K562 (cell line): ENCODE measurements around the gene CS. TPM values are rescaled to one million over a fixed set of nuclear protein-coding genes. Genes with fewer than 3 reads are reported as not detected.

Source experiments
- ADNP ChIP-seq: fragments of 200-800 bp; sonication (Bioruptor generic); IDR thresholded peaks from 2 replicates; pipeline ENCODE4 v1.6.1; 2016; ENCODE audit warnings: missing genetic modification characterization, missing compliant biosample characterization
- BCOR ChIP-seq: fragments of 450-650 bp; IDR thresholded peaks from 2 replicates; pipeline ENCODE4 v1.6.1; 2016
- C11orf30 ChIP-seq: fragments of 450-650 bp; IDR thresholded peaks from 2 replicates; pipeline ENCODE4 v1.6.1; 2016; ENCODE audit warnings: low read depth, mild to moderate bottlenecking
- GATA2 ChIP-seq: sonication (generic); formaldehyde crosslinking; IDR thresholded peaks from 2 replicates; pipeline ENCODE4 v1.4.0; 2020; ENCODE audit warnings: mild to moderate bottlenecking, missing genetic modification reagents
- JUND ChIP-seq, 2 experiments: IDR thresholded peaks; 2 replicates in 1 of 2; 3 replicates in 1 of 2; pipeline ENCODE4 v1.6.1; 2011; ENCODE audit warnings: borderline replicate concordance in 2 of 2, low read depth in 2 of 2, low read length in 2 of 2, improper control_type of control experiment in 1 of 2, missing biosample characterization in 1 of 2, missing genetic modification characterization in 1 of 2, missing genetic modification reagents in 1 of 2
- KLF16 ChIP-seq: IDR thresholded peaks from 2 replicates; pipeline ENCODE4 v1.6.1; 2016; ENCODE audit warnings: antibody characterized with exemption
- PCBP2 ChIP-seq: fragments of 200-400 bp; formaldehyde crosslinking; IDR thresholded peaks from 2 replicates; pipeline ENCODE4 v1.6.1; 2018; ENCODE audit warnings: low read length, low read depth, mild to moderate bottlenecking, moderate library complexity; ENCODE audit not compliant: poor library complexity, severe bottlenecking
- POLR2AphosphoS2 ChIP-seq: IDR thresholded peaks from 2 replicates; pipeline ENCODE4 v1.6.1; 2012; ENCODE audit warnings: low read length, improper control_type of control experiment
- POLR2B ChIP-seq: fragments of 450-650 bp; IDR thresholded peaks from 2 replicates; pipeline ENCODE4 v1.6.1; 2018; ENCODE audit warnings: low read depth; ENCODE audit not compliant: partially characterized antibody
- POLR3G ChIP-seq: IDR thresholded peaks from 2 replicates; pipeline ENCODE4 v1.6.1; 2011; ENCODE audit not compliant: insufficient read length, insufficient replicate concordance; ENCODE audit errors: extremely low read depth
- SMAD3 ChIP-seq: fragments of 450-650 bp; formaldehyde crosslinking; conservative IDR thresholded peaks from 2 replicates; pipeline ENCODE4 v1.4.0; 2020; ENCODE audit warnings: mild to moderate bottlenecking
- TAL1 ChIP-seq: fragments of 450-650 bp; IDR thresholded peaks from 2 replicates; pipeline ENCODE4 v1.6.1; 2016; ENCODE audit warnings: mild to moderate bottlenecking
- TOE1 ChIP-seq, 2 experiments: fragments of 450-650 bp in 1 of 2; sonication (generic) in 1 of 2; formaldehyde crosslinking in 1 of 2; IDR thresholded peaks; 2 replicates each; pipeline versions ENCODE4 v1.7.1 to v1.8.0; 2016 to 2022; ENCODE audit warnings: borderline replicate concordance in 2 of 2, mild to moderate bottlenecking in 2 of 2, antibody characterized with exemption in 1 of 2, inconsistent platforms in 1 of 2, low read depth in 1 of 2, missing genetic modification reagents in 1 of 2, moderate library complexity in 1 of 2
- YBX1 ChIP-seq: fragments of 450-650 bp; IDR thresholded peaks from 2 replicates; pipeline ENCODE4 v1.7.1; 2016; ENCODE audit warnings: mild to moderate bottlenecking
- ZNF175 ChIP-seq: fragments of 200-800 bp; sonication (Bioruptor generic); IDR thresholded peaks from 2 replicates; pipeline ENCODE4 v1.6.1; 2016; ENCODE audit warnings: low read depth, mild to moderate bottlenecking, missing genetic modification characterization, missing compliant biosample characterization
- ZSCAN29 ChIP-seq: fragments of 450-650 bp; IDR thresholded peaks from 2 replicates; pipeline ENCODE4 v1.6.1; 2017
- polyA plus RNA-seq, 8 experiments: library from polyadenylated mRNA; depleted of rRNA in 4 of 8; stranded (reverse) in 5 of 8; unstranded in 3 of 8; fragments of >200 nt; fragmentation: Nextera tagmentation in 2 of 8; fragmentation: Illumina TruSeq in 1 of 8; extraction: Ambion mirVana in 2 of 8; extraction: Trizol in 1 of 8; gene quantifications; 2 replicates each; pipeline versions ENCODE4 v1.2.1 to v1.2.3, GENCODE V29; 2011 to 2014; ENCODE audit warnings: inconsistent platforms in 1 of 8, missing spikeins in 1 of 8
- total RNA-seq, 7 experiments: library from RNA; depleted of rRNA in 6 of 7; stranded (reverse); fragments of >200 nt in 6 of 7; fragmentation: Illumina TruSeq in 2 of 7; extraction: Trizol in 2 of 7; gene quantifications; 2 replicates each; pipeline versions ENCODE4 v1.2.1 to v1.2.3, GENCODE V29; 2011 to 2021; ENCODE audit warnings: low replicate concordance in 1 of 7
- TF ChIP-seq, protein P1 (sequence below): sonication (generic); formaldehyde crosslinking; IDR thresholded peaks from 2 replicates; pipeline ENCODE4 v1.8.0; 2022; ENCODE audit warnings: mild to moderate bottlenecking, missing genetic modification reagents
- TF ChIP-seq, protein P2 (sequence below): IDR thresholded peaks from 2 replicates; pipeline ENCODE4 v1.6.1; 2012; ENCODE audit warnings: low read depth, low read length, improper control_type of control experiment, borderline replicate concordance
- TF ChIP-seq, protein P3 (sequence below), 2 experiments: fragments of 250-450 bp in 1 of 2; fragments of 450-650 bp in 1 of 2; sonication (Bioruptor Pico) in 1 of 2; IDR thresholded peaks; 2 replicates each; pipeline versions ENCODE4 v1.6.1 to v1.8.0; 2016 to 2021; ENCODE audit warnings: mild to moderate bottlenecking in 2 of 2, moderate library complexity in 2 of 2, missing compliant biosample characterization in 1 of 2, missing genetic modification characterization in 1 of 2

CS gene
- total and polyA plus RNA-seq, 9 of the 15 experiments (the other 6 are each of a cell fraction or from before 2014, with no cell fraction given) = 99.9 to 390 (median 149) TPM

- TF ChIP-seq SMAD3 (CRISPR knock-in tag) = no peak
- no peak for TF ChIP-seq GATA2 (CRISPR knock-in tag)
- TF ChIP-seq ZSCAN29 = no peak
- no peak for TF ChIP-seq TAL1
- peak; percentile 11; the same call in 1 of the 2 replicates for TF ChIP-seq TOE1 (IDR thresholded peaks at IDR 0.05; ENCODE audit: borderline replicate concordance)
- TF ChIP-seq TOE1 (CRISPR knock-in tag; IDR thresholded peaks at IDR 0.05; ENCODE audit: borderline replicate concordance, low read depth) = peak; percentile 96; the same call in 1 of the 2 replicates
- TF ChIP-seq ADNP (tag) = no peak
- no peak for TF ChIP-seq ZNF175 (CRISPR knock-in tag)
- TF ChIP-seq, protein P1, sequence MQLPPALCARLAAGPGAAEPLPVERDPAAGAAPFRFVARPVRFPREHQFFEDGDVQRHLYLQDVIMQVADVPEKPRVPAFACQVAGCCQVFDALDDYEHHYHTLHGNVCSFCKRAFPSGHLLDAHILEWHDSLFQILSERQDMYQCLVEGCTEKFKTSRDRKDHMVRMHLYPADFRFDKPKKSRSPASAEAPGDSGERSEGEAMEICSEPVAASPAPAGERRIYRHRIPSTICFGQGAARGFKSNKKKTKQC = peak; percentile 63; the same call in 1 of the 2 replicates
- no peak for TF ChIP-seq POLR3G
- TF ChIP-seq, protein P2, sequence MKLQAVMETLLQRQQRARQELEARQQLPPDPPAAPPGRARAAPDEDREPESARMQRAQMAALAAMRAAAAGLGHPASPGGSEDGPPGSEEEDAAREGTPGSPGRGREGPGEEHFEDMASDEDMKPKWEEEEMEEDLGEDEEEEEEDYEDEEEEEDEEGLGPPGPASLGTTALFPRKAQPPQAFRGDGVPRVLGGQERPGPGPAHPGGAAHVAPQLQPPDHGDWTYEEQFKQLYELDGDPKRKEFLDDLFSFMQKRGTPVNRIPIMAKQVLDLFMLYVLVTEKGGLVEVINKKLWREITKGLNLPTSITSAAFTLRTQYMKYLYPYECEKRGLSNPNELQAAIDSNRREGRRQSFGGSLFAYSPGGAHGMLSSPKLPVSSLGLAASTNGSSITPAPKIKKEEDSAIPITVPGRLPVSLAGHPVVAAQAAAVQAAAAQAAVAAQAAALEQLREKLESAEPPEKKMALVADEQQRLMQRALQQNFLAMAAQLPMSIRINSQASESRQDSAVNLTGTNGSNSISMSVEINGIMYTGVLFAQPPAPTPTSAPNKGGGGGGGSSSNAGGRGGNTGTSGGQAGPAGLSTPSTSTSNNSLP = no peak
- no peak for TF ChIP-seq BCOR
- TF ChIP-seq POLR2B = peak; percentile 81
- TF ChIP-seq YBX1 = no peak
- TF ChIP-seq POLR2AphosphoS2 = peak; percentile 52; the same call in 1 of the 2 replicates
- TF ChIP-seq JUND (IDR thresholded peaks at IDR 0.05; ENCODE audit: borderline replicate concordance, low read depth, low read length) = peak; percentile 41; the same call in 1 of the 2 replicates
- TF ChIP-seq JUND (tag; IDR thresholded peaks at IDR 0.05; ENCODE audit: borderline replicate concordance, low read depth, low read length) = no peak; the same call in 2 of the 3 replicates
- TF ChIP-seq PCBP2 = no peak
- TF ChIP-seq, protein P3, sequence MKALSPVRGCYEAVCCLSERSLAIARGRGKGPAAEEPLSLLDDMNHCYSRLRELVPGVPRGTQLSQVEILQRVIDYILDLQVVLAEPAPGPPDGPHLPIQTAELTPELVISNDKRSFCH (CRISPR knock-in tag; IDR thresholded peaks at IDR 0.05) = no peak
- TF ChIP-seq, protein P3 (tag; IDR thresholded peaks at IDR 0.05) = no peak
- no peak for TF ChIP-seq KLF16
- no peak; the same call in 1 of the 2 replicates for TF ChIP-seq C11orf30
These were observed at the start of gene CS (continued) for GRCh38 chr12:56299853-56300643.
